ENCODE measurements around the gene LRRC10B. TPM values are rescaled to one million over a fixed set of nuclear protein-coding genes. Genes with fewer than 3 reads are reported as not detected.

Gene LRRC10B
- total RNA-seq, 1 donor from 2014 or later = 0.49 TPM

DNA sequence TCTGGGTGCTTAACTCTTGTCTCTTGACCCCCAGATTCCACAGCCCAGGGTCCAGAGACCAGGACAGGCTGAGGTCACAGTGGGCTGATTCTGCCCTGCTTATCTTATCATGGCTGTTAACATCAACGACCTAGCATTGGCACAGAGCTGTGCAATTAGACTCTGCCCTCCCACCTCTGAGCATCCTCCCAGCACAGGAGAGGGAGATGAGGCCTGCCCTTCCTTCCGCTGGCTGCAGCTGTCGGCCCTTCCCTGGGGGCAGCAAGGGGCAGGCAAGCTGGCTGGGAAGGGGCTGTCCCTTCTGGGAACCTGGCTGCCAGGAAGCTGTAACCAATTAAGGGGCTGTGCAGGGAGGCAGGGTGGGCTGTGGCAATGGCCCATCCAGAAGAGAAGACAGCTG lies 22.5 kb downstream of the LRRC10B start:
- DNase-seq = no peak

- DNase-seq = no peak
Observed at GRCh38 chr11:61532134-61533038, 23.8 kb downstream of the LRRC10B start.

- no peak for DNase-seq
Observed at GRCh38 chr11:61533039-61533375, 24.5 kb downstream of the LRRC10B start.

DNA sequence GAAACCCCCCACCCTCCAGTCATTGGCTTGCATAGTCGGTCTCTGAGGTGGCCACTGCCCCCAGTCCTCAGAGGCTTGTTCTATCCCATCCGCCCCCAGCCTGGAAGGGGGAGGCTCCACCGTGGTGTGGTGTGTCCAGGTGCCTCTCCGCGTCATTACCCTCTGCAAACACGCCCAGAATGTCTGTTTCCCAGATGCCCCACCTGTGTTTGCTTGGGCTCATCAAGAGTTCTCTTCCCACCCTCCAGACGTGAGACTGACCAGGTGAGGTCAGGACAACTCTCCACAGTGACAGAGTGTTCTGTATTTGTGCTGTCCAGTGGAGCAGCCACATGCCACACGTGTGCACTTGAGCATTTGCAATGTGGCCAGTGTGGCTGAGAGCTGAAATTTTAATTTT lies 24.9 kb downstream of the LRRC10B start:
- DNase-seq = no peak

- DNase-seq = no peak
Observed at GRCh38 chr11:61534025-61534932, 25.7 kb downstream of the LRRC10B start.

GRCh38 chr11:61534933-61535839 lies 26.6 kb downstream of the LRRC10B start:
- no peak for DNase-seq

- no peak for DNase-seq
Observed at GRCh38 chr11:61535998-61536675, 27.6 kb downstream of the LRRC10B start.

- no peak for DNase-seq
Observed at GRCh38 chr11:61536676-61537270, 28.2 kb downstream of the LRRC10B start.

DNA sequence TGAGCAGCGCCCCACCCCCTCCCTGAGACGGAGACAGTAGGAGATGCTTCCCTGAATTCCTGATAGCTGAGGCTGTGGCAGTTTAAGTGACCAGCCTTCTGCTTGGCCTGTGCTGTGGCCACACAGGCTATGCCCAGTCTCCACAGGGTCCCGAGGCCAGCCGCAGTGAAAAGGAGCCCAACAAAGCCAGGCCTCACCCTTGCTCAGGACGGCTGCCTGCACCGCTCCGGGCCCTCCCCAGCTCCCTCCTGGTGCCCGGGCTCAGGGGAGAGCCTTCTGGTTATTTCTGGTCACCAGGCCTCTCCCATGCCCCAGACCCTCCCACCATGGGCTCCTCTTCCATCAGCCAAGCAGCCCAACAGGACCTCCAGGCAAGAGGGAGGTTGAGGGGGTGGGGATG lies 28.8 kb downstream of the LRRC10B start:
- no peak for DNase-seq

GRCh38 chr11:61538636-61538961 lies 30.1 kb downstream of the LRRC10B start:
- no peak for DNase-seq

DNA sequence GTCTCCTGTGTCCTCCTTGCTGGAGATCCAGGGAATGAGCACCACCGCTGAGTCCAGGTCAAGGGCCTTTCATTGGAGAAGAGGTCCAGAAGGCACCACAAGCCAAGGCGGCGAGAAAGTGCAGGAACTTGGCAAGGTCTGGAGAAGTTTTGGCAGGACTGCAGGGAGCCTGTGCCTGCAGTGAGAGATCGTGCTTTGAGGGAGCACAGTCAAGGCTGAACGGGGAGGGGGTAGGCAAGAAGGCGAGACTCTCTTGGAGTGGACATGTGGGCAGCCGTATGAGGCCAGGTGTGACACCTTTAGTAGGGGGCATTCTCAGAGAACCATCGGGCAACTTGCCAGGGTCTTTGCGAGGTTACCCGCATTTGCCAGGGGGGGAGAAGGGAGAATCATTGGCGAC lies 30.5 kb downstream of the LRRC10B start:
- DNase-seq = no peak

GRCh38 chr11:61539831-61540357 lies 31.3 kb downstream of the LRRC10B start:
- DNase-seq = no peak

DNA sequence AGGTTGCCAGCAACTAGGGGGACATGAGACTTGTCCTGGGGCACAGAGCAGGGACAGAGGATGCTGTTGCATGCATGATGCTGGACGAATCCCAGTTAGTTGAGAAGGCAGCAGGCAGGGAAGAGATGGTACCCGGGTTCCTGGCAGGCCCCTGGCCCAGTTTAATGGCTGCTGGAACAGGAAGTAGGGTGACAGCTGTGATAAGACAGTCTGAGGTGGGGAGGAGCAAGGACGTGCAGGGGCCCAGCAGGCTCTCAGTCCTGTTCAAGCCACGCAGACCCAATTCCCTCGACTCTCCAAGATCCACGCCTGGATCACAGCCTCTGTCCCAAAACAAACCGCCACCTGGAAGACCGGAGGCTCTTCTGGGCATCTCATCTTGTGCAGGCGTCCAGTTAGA lies 32.0 kb downstream of the LRRC10B start:
- DNase-seq = no peak

GRCh38 chr11:61541598-61541997 lies 33.0 kb downstream of the LRRC10B start:
- no peak for DNase-seq

DNA sequence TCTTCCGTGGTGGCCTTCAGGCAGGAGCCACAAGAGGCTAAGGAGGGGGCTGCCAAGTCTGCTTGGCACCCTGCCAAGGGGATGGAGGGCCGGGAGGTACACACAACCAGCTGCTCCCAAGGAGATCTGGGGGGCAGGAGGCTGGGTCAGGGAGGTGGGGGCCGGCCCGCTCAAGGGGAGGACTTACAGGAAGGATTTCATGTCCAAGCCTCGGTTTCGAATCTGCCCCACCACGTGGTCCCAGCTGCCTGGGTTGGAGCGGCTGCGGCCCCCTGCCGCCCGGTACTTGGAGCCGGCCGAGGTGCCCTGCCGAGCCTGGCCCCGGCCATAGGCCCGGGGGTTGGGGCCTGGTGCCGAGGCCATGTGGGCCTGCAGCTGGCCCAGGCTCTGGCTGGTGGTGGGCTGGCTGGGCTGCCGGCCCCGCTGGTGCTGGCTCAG lies 33.5 kb downstream of the LRRC10B start:
- DNase-seq = no peak

DNA sequence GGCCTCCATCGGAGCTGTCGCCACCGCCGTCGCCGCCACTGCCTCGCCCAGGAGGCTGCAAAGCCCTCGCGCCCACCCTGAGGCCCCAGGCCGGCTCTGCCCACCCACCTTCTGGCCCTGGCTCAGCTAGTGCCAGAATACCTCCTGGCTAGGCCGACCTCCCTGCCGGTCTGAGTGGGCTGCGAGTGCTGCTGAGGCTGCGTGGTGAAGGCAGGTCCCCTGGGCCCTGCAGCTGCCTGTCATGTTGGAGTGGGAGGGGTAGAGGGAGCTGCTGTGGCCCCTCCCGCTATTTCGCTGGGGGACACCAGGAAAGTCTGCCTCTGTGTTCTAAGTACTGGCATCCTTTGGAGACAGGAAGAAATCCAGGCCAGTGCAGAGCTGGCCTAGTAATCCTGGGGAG lies 34.2 kb downstream of the LRRC10B start:
- no peak for DNase-seq

GRCh38 chr11:61543606-61544306 lies 35.2 kb downstream of the LRRC10B start:
- no peak for DNase-seq

DNA sequence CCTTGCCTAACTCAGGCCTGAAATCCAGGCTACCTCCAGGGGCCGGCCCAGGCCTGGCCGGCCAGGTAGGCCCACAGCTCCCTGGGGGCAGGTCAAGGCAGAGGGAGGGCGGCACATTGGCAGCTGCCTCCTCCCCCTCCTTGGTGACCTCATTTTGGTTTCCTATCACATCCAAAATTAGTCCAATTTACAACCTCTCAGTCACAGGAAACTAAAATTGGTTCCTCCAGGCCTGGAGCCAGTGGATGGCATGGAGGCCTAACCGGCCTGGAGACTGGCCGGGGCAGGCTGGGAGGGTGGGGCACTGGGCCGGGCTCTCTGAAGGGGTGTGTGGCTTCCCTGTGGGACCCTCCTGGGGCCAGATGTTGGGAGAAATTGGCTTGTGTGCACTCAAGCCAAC lies 35.9 kb downstream of the LRRC10B start:
- no peak for DNase-seq

GRCh38 chr11:61545341-61545740 lies 36.8 kb downstream of the LRRC10B start:
- DNase-seq = no peak

GRCh38 chr11:61545921-61546320 lies 37.4 kb downstream of the LRRC10B start:
- DNase-seq = no peak

Measured in skin of body (tissue), 2 donors.